ENCODE measurements around the gene EIF4EBP3. TPM values are rescaled to one million over a fixed set of nuclear protein-coding genes. Genes with fewer than 3 reads are reported as not detected.

EIF4EBP3 gene
- total and polyA plus RNA-seq, 2 of the 4 experiments (the other 2 are of a cell fraction) = 0.36 to 2.1 TPM

GRCh38 chr5:140570058-140570457 is 22.6 kb downstream of the EIF4EBP3 start:
- Histone ChIP-seq H2AK5ac (ENCODE audit: low read depth, low read length) (no peak overlapping the region), H3K4me1 (ENCODE audit: control insufficient read depth, insufficient read depth, low read length) (peaks cover 6% of the 10 kb centered on the region), H3K14ac (replicated peaks; ENCODE audit: low read depth, low read length) (no peak overlapping the region), H4K91ac (ENCODE audit: insufficient read depth, low read depth, low read length) (no peak overlapping the region), H3K18ac (ENCODE audit: low read depth, low read length) (no peak overlapping the region), H3K79me1 (ENCODE audit: low read depth in 1 of 2, low read length in 2 of 2) (peaks cover 16 to 36% of the 10 kb centered on the region in 2 experiments; a peak in 3 of 4 replicates), H4K20me1 (ENCODE audit: insufficient read depth, low read length) (no peaks in the 10 kb centered on the region), H3K36me3 (ENCODE audit: control insufficient read depth, insufficient read depth, low read length) (peaks cover 25% of the 10 kb centered on the region), H3K56ac (ENCODE audit: extremely low read depth, insufficient read depth, low read length) (no peak overlapping the region), H2AFZ (replicated peaks; ENCODE audit: low read length, poor library complexity) (no peak overlapping the region), H4K8ac (ENCODE audit: low read depth in 2 of 2, low read length in 2 of 2) (no peak overlapping the region), H3K9me1 (ENCODE audit: insufficient read depth, low read length) (peaks cover 14% of the 10 kb centered on the region), H2AK9ac (replicated peaks; ENCODE audit: low read depth, low read length, poor library complexity) (no peak overlapping the region), H2BK20ac (ENCODE audit: low read depth, low read length) (no peak overlapping the region), H3K4me3 (ENCODE audit: insufficient read depth, low read depth, low read length) (no peak overlapping the region), H3K4ac (ENCODE audit: low read depth, low read length) (no peak overlapping the region), H2BK15ac (ENCODE audit: low read depth, low read length) (no peak overlapping the region), H3K9me3 (ENCODE audit: control insufficient read depth, insufficient read depth, low read length) (no peaks in the 10 kb centered on the region), H3K4me2 (ENCODE audit: low read depth, low read length) (no peak overlapping the region), H3K27ac (ENCODE audit: insufficient read depth, low read length) (no peak overlapping the region), H3K27me3 (ENCODE audit: control insufficient read depth, insufficient read depth, low read length) (no peaks in the 10 kb centered on the region), H3K23ac (ENCODE audit: low read depth, low read length) (no peak overlapping the region), H3K9ac (ENCODE audit: low read depth, low read length) (no peak overlapping the region), H2BK5ac (ENCODE audit: low read depth, low read length, poor library complexity, severe bottlenecking) (no peak overlapping the region), H2BK120ac (ENCODE audit: low read depth, low read length) (no peak overlapping the region), H4K5ac (ENCODE audit: low read depth, low read length) (no peak overlapping the region)
- WGBS, 2 experiments (ENCODE audit: extremely low coverage in 2 of 2, insufficient read length in 1 of 2) = 73% methylated on average over 2 of the region's 4 CpGs; no CpG with 5 or more reads in 1 of the 2 experiments
- no TSS peak for BruUV-seq (replicated peaks)
- ATAC-seq (ENCODE audit: low read depth) = no peak
- intact Hi-C loops (cut with micrococcal nuclease) = no loop called here
- no peak for DNase-seq
- ChIA-PET POLR2A (ENCODE audit: unreplicated experiment) (no interaction called here), CTCF (interaction anchor here (0.8 to 1.2 kb wide), 2 partner anchors 65 to 69 kb away, joined by 3 read pairs; partner anchors contain the start of gene TMCO6)
- in situ Hi-C loops (cut with MboI; ENCODE audit: low sequenced_read_pairs) = no loop called here
- TF ChIP-seq FOS (IDR thresholded peaks at IDR 0.05; ENCODE audit: low read depth, low read length) (no peak), CHD1 (IDR thresholded peaks at IDR 0.05; ENCODE audit: low read depth, low read length) (no peak), RCOR1 (IDR thresholded peaks at IDR 0.05; ENCODE audit: insufficient replicate concordance, low read length) (no peak), POLR2A (IDR thresholded peaks at IDR 0.05; ENCODE audit: low read depth, low read length) (no peak), BHLHE40 (IDR thresholded peaks at IDR 0.05; ENCODE audit: low read depth, low read length) (no peak), NFE2L2 (IDR thresholded peaks at IDR 0.05; ENCODE audit: low read depth, low read length) (no peak), RAD21 (IDR thresholded peaks at IDR 0.05; ENCODE audit: low read length) (no peak), MXI1 (IDR thresholded peaks at IDR 0.05; ENCODE audit: borderline replicate concordance, low read depth, low read length) (no peak), SMC3 (IDR thresholded peaks at IDR 0.05; ENCODE audit: low read depth, low read length) (no peak), USF2 (IDR thresholded peaks at IDR 0.05; ENCODE audit: low read depth, low read length) (no peak), MAFK (IDR thresholded peaks at IDR 0.05; ENCODE audit: low read depth, low read length) (no peak), CTCF (conservative IDR thresholded peaks at IDR 0.05; ENCODE audit: low read depth, low read length) (no peak), RFX5 (IDR thresholded peaks at IDR 0.05; ENCODE audit: low read depth, low read length) (no peak), MAZ (IDR thresholded peaks at IDR 0.05; ENCODE audit: borderline replicate concordance, low read depth, low read length) (no peak), CEBPB (IDR thresholded peaks at IDR 0.05; ENCODE audit: low read depth, low read length) (no peak)
- dilution Hi-C loops (cut with HindIII; ENCODE audit: low sequenced_read_pairs, unreplicated experiment) = no loop called here
